ENCODE measurements around the gene PRKN.

DNA sequence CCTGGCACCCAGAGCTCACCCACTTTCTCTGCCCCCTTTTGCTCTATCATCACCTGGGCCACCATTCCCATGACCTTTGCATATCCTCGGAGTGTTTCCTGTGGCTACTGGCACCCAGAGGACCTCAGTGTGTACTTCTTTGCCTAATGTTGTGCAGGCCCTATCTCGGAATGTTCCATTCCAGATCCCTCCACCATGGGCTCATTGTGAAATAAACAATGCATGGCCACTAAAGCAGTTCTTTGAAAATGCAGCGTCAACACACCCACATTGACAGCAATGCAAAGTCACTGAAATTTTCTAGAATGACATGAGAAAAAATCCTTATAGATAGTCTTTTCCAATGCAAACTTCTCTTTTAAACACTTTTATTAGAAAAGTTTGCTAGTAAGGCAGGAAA is 1380.8 kb downstream of the PRKN start:
- no peak for TF ChIP-seq POLR2A (IDR thresholded peaks at IDR 0.05)
- TF ChIP-seq, protein P1, sequence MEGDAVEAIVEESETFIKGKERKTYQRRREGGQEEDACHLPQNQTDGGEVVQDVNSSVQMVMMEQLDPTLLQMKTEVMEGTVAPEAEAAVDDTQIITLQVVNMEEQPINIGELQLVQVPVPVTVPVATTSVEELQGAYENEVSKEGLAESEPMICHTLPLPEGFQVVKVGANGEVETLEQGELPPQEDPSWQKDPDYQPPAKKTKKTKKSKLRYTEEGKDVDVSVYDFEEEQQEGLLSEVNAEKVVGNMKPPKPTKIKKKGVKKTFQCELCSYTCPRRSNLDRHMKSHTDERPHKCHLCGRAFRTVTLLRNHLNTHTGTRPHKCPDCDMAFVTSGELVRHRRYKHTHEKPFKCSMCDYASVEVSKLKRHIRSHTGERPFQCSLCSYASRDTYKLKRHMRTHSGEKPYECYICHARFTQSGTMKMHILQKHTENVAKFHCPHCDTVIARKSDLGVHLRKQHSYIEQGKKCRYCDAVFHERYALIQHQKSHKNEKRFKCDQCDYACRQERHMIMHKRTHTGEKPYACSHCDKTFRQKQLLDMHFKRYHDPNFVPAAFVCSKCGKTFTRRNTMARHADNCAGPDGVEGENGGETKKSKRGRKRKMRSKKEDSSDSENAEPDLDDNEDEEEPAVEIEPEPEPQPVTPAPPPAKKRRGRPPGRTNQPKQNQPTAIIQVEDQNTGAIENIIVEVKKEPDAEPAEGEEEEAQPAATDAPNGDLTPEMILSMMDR (IDR thresholded peaks at IDR 0.05) = no peak
